HG03064 (cell line): Measurements from ENCODE around the gene DONSON.
"Not testable (repeated sequence)": the region's sequence is repeated elsewhere in the genome, so short reads cannot be mapped to it uniquely, and the experiment has no call there.

ENCODE experiments used
- ATAC-seq: cut with Tn5 transposase; IDR thresholded peaks from one replicate; pipeline ENCODE4 v1.9.1; 2021; ENCODE audit warnings: low read depth; ENCODE audit not compliant: unreplicated experiment

Gene DONSON

GRCh38 chr21:33588485-33589335, at the start of gene DONSON:
DONSON (minus strand) TSS chr21:33588684; CDS start chr21:33588641, 43 bp downstream.
- ATAC-seq, result peak; percentile 88

GRCh38 chr21:33634254-33634653, 45.8 kb upstream of the DONSON start:
- no peak for ATAC-seq

GRCh38 chr21:33626151-33626550, 37.7 kb upstream of the DONSON start:
- not testable (repeated sequence) for ATAC-seq

- no peak for ATAC-seq
Measured at GRCh38 chr21:33622253-33622652, 33.8 kb upstream of the DONSON start.

GRCh38 chr21:33619726-33620125, 31.2 kb upstream of the DONSON start:
- no peak for ATAC-seq

- ATAC-seq, result no peak
Measured at GRCh38 chr21:33618407-33618806, 29.9 kb upstream of the DONSON start.

- not testable (repeated sequence) for ATAC-seq
Measured at GRCh38 chr21:33617565-33617964, 29.1 kb upstream of the DONSON start.

GRCh38 chr21:33611006-33611744, 22.7 kb upstream of the DONSON start:
- ATAC-seq, result no peak

- no peak for ATAC-seq
Measured at GRCh38 chr21:33608559-33608958, 20.1 kb upstream of the DONSON start.

- ATAC-seq, result no peak
Measured at GRCh38 chr21:33598051-33598450, 9.6 kb upstream of the DONSON start.

- peak; percentile 21 for ATAC-seq
Measured at GRCh38 chr21:33587792-33588484, 546 bp downstream of the DONSON start.

- ATAC-seq, result no peak
Measured at GRCh38 chr21:33586927-33587326, 1.6 kb downstream of the DONSON start.

- no peak for ATAC-seq
Measured at GRCh38 chr21:33584455-33584854, 4.0 kb downstream of the DONSON start.

- ATAC-seq, result no peak
Measured at GRCh38 chr21:33578959-33579542, 9.4 kb downstream of the DONSON start.

- no peak for ATAC-seq
Measured at GRCh38 chr21:33578214-33578613, 10.3 kb downstream of the DONSON start.

GRCh38 chr21:33576741-33577141, 11.7 kb downstream of the DONSON start:
- not testable (repeated sequence) for ATAC-seq

- no peak for ATAC-seq
Measured at GRCh38 chr21:33572350-33572749, 16.1 kb downstream of the DONSON start.

GRCh38 chr21:33569991-33570390, 18.5 kb downstream of the DONSON start:
- ATAC-seq, result no peak

- no peak for ATAC-seq
Measured at GRCh38 chr21:33568448-33568847, 20.0 kb downstream of the DONSON start.

GRCh38 chr21:33567914-33568313, 20.6 kb downstream of the DONSON start:
- ATAC-seq, result no peak

- no peak for ATAC-seq
Measured at GRCh38 chr21:33566514-33566913, 22.0 kb downstream of the DONSON start.
